ENCODE data around the gene ITGA11. TPM values are rescaled to one million over a fixed set of nuclear protein-coding genes. Genes with fewer than 3 reads are reported as not detected.

Gene ITGA11
- total RNA-seq, 1 donor from 2014 or later = 6.3 TPM

DNA sequence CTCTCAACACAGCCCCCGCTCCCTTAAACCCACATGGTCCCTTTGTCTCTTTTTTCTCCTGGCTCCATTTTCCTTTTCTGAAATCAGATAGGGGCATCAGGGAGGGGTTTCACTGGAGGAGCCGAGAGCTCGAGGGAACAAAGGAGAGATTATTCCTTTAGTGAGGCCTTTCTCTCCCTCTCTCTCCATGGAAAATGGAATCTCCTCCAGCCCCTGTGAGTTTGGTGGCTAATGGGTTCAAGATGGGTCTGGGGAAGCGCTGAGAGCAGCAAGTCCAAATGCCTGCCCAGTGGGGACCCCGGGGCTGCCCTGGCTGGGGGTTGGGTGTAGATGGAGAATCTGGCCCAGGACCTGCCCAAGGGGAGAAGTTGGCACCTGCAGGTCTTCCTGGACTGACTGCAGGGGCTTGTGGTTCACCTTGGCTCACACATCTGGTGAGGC lies 56.8 kb downstream of the ITGA11 start:
- no peak for DNase-seq (ENCODE audit: low read depth in 2 of 2)

GRCh38 chr15:68374168-68374745 lies 57.7 kb downstream of the ITGA11 start:
- no peak for DNase-seq (ENCODE audit: low read depth in 2 of 2)

DNA sequence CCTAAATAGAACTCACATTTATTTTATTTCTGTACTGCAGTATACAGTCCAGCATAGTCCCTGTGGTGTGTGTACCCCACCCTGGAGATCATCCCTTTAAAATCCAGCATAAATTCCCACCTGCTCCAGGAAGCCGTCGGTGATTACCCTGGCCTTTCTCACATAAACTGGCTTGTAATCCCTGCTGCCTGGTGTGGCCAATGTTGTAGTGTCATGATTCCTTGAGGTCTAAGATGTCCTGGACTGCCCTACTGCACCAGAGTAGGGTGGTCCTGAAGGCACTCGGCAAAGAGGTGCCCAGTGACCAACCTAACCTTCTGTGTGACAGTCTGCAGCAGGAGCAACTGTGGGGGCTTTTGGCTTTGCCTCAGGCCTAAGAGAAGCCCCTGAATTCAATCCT lies 58.9 kb downstream of the ITGA11 start:
- no peak for DNase-seq (ENCODE audit: low read depth in 2 of 2)

DNA sequence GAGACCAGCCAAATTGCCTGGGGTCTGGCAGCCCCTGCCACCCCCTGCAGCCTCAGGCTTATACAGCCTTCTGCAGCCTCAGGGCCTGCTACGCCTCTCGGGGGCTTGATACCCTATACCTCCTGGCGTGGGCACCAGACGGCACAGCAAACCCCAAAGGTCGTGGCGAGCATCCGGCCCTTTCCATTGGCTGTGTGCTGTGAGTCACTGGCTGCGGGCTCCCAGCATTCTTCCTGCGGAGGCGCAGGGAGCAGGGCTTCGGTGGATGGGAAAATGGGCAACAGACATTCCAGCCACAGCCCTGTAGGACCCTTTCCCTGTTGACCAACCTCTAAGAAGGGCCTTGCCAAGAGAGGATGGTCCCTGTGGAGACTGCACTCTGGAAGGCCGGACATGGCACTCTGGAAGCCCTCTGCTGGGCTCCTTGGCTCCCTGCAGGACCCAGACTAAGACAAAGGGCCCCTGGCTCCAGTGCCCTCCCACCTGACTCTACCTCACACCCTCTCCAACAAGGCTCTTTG lies 59.6 kb downstream of the ITGA11 start:
- DNase-seq (ENCODE audit: low read depth in 2 of 2) = peak; percentile 48 to 60

DNA sequence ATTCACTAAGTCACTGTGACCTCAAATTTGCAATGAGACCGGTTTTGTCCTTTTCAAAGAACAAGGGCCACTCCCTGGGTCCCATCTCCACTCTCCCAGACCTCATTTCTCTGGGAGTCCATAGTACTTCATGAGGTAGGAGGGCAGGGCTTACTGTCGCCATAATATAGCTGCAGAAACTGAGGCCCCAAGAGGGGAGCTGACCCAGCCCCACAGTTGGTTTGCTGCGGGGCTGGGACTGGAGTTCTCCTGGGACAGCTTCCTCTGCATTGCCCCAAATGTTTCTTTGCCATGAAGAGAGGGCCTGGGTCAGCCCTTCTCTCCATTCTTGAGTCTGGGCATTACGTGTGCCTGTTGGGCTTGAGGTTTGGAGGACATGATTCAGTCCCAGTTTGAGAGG lies 60.1 kb downstream of the ITGA11 start:
- DNase-seq (ENCODE audit: low read depth in 2 of 2) = no peak

- DNase-seq (ENCODE audit: low read depth in 2 of 2) = no peak
Observed at GRCh38 chr15:68371160-68371559, 60.8 kb downstream of the ITGA11 start.

DNA sequence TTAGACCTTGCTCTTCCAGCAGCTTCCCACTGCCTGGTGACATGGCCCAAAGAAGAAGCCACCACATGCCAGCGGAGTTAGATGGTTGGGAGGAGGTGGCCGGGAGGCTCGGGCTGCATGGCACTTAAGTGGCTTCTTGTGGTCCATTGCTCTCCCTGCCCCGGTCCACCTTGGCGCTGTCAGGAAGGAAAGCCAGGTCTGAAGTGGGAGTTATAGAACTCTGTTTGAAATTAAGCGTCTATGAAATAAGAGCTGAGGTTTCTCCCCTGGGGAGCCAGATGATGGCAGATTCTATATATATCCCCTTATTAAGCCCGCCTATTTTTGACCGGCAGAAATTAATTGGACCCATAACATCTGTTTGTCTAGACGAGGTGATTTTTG lies 61.2 kb downstream of the ITGA11 start:
- no peak for DNase-seq (ENCODE audit: low read depth in 2 of 2)

DNA sequence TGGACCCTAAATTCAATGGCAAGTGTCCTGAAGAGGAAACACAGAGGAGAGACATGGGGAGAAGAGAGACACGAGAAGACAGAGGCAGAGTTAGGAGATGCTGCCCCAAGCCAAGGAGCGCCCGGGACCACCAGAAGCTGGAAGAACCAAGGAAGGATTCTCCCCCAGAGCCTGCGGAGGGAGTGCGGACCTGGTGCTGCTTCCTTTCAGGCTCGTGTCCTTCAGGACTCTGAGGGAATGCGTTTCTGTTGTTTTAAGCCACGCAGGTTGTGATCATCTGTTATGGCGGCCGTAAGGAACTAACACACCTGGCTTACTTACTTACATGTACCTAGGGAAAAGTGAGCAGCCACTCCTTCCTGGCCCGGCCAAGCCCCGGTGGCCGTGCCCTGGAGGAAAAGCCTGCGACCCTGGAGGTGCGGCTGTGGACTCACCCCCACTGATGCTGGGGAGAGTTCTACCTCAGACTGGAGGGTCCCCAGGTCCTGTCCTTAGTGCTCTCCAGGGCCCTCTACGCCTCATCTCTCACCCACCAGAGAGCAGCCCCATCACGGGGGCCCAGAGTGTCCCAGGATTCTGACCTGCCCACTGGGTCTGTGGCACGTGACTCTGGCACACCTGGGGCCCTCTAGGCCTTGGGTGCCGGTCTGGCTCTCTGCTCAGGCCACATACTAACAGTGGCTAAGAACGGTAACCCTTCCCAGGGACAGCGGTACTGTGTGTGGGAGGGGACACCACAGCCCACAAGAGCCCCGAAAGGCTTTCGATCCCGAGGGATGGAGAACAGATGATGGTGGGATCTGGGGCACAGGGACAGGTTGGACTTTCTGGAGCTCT lies 61.8 kb downstream of the ITGA11 start:
- DNase-seq (ENCODE audit: low read depth in 2 of 2) = no peak

DNA sequence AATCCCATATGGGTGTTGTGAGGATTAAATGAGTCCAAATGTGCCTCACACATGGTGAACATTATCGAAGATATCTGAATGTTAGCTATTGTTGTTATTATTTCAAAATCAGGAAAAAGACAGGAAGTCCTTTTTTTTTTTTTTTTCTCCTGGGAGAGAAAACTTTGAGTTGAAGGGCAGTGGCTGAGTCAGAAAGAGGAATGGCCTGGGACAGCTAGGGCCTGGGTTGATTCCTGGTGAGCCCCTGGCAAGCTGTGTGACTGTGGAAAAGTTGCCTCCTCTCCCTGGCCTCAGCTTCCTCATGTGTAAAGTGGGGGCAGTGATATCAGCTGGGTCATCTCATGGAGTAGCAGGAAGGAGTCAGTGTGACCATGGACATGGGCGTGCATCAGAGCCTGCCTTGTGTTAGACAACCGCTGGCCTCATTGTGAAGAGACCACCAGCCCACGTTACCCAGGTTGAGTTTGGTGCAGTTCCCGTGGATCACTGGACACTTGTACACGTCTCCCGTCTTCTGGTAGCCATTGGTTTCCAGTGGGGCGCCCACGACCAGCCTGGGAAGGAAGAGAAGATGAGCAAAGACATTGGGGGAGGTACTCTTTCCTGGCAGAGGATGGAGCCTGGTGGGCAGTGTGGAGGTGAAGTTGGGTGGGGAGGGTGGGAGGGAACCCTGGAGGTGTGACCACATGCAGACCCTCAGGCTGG lies 63.1 kb downstream of the ITGA11 start:
- peak; percentile 56 to 79 for DNase-seq (ENCODE audit: low read depth in 2 of 2)

- DNase-seq (ENCODE audit: low read depth in 2 of 2) = no peak
Observed at GRCh38 chr15:68367992-68368391, 64.0 kb downstream of the ITGA11 start.

- no peak for DNase-seq (ENCODE audit: low read depth in 2 of 2)
Observed at GRCh38 chr15:68367226-68367625, 64.7 kb downstream of the ITGA11 start.

DNA sequence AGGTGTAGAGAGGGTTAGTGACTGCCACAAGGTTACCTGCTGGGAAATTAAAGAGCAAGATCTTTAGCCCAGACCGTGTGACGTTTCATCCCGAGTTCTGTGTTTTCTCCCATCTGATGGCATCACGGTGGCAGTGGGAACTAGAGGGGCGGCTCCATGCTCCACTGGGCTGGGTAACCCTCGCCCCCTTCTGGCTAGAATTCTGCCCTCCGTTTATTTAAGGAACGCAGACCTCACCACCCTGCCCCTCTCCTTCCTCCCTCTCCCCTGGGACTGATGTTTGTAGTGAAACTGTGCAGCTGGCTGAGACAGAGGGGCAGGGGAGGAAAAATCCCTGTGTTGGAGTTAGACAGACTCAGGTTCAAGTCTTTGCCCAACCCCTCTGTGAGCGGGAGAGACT lies 65.6 kb downstream of the ITGA11 start:
- no peak for DNase-seq (ENCODE audit: low read depth in 2 of 2)

DNA sequence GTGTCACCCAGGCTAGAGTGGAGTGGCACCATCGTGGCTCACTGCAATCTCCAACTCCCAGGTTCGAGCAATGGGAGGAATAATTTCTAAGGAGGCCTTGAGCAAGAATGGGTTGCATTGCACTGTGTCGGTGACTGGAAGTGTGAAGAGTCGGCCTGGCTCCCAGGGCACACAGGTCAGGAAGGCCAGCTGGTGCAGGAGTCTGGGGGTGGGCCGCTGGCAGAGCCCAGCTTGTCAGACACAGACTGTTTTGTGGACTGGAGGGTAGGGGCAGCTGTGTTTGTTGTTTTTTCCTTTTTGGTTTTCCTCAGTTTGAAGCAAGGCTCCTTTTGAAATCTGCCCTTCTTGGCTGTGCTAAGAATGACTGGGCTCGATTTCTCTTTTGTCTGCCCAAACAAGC lies 66.2 kb downstream of the ITGA11 start:
- DNase-seq (ENCODE audit: low read depth in 2 of 2) = no peak

DNA sequence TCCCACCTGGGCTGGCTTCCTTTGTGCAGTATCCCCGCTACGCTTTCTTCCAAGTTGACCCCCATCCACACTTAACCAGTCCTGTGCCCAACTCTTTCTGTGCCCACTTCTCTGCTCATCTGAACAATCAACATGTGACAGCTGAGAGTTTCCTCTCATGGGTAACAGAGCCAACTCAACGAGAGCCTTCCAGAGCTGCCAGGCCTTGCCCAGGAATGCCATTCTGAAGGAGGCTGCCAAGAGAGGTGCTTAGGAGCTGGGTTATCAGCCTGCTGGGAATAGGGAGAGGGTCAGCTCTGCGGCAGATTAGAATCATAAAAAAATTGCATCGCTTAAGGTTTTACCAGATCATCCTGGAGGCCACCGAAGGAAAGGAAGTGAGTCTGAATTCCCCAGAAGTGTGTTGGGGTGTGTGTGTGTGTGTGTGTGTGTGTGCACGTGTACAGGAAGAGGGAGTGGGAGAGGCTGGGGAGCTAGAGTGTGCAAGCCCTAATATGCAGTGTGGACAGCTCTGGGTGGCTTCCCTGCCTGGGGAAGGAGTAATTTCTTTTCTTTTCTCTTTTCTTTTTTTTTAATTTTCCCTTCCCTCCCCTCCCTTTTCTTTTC lies 66.7 kb downstream of the ITGA11 start:
- peak; percentile 28 to 76 for DNase-seq (ENCODE audit: low read depth in 2 of 2)

DNA sequence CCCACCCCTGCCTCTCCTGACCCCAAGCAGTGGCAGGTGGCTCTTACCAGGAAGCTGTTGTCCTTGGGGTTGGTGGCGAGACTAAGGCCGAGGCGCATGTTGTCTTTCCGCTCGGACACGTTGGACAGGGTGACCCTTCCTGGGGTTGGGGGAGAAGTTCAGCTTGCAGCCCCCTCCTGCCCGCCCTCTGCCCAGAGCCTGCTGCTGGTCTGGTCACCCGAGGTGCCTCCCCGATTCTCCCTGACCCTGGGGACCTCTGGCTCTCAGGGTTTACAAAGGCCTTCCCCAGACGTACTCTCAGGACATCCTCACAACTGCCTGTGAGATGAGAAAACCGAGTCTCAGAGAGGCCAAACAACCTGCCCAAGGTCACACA lies 67.3 kb downstream of the ITGA11 start:
- DNase-seq (ENCODE audit: low read depth in 2 of 2) = no peak

DNA sequence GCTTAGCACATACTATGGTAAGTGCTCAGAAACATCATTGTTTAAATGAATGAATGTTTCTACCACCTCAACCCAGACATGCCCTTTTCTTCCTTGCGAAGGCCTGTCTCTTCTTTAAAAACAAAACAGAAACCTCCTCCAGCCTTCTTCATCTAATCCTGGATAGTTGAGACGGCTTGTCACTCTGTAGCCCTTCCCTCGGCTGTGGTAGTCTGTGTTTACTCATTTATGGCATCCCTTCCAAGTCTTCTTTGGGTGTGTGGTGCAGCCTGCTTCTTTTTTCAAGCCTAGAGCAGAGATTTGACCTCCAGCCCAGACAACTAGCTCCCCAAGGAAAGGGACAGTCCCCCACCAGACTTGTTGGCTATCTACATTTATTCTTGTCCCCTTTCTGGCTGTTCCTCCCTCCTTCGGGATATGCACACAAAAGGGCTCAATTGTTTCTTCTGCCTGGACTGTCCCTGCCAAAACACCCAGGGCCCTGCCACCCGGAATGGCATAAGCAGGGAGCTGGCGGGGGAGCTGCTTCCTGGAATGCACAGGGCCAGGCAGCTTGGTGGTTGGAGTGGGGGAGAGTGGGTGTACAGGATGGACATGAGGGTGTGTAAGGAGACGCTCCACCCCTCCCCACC lies 67.8 kb downstream of the ITGA11 start:
- peak in 1 of 2 donors; percentile 43 for DNase-seq (ENCODE audit: low read depth in 2 of 2)

GRCh38 chr15:68363353-68363752 lies 68.6 kb downstream of the ITGA11 start:
- no peak for DNase-seq (ENCODE audit: low read depth in 2 of 2)

DNA sequence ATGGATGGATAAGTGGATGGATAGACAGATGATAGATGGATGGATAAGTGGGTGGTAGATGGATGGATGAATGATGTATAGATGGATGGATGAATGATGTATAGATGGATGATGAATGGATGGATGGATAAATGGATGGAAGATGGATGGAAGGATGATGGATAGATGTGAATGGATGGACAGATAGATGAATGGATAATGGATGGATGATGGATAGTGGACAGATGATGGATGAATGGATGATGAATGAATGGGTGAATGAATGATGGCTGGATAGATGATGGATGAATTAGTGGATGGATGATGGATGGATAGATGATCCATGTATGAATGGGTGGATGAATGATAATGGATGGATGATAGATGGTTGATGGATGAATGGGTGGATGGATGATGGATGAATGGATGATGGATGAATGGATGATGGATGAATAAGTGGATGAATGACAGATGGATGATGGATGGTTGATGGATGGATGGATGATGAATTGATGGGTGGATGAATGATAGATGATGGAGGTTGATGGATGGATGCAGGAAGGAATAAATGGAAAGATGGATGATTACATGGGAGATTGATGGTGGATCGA lies 69.3 kb downstream of the ITGA11 start:
- no peak for DNase-seq (ENCODE audit: low read depth in 2 of 2)

GRCh38 chr15:68360721-68361120 lies 71.2 kb downstream of the ITGA11 start:
- DNase-seq (ENCODE audit: low read depth in 2 of 2) = no peak

GRCh38 chr15:68356778-68357177 lies 75.2 kb downstream of the ITGA11 start:
- DNase-seq (ENCODE audit: low read depth in 2 of 2) = no peak

GRCh38 chr15:68354923-68355322 lies 77.0 kb downstream of the ITGA11 start:
- peak in 1 of 2 donors; percentile 71 for DNase-seq (ENCODE audit: low read depth in 2 of 2)
